Colonic mucosa (tissue), 4 donors: ENCODE measurements around the gene ADGRV1. TPM values are rescaled to one million over a fixed set of nuclear protein-coding genes. Genes with fewer than 3 reads are reported as not detected.

Experiments
- DNase-seq: peaks from one replicate; pipeline ENCODE4 v3.0.0-alpha.2; 2020
- H3K27ac ChIP-seq: fragments of 200-600 bp; one replicate; pipeline ENCODE4 v1.8.0; 2021
- H3K27me3 ChIP-seq: fragments of 200-600 bp; one replicate; pipeline ENCODE4 v1.8.0; 2021
- H3K36me3 ChIP-seq: fragments of 200-600 bp; one replicate; pipeline ENCODE4 v1.8.0; 2021
- H3K4me1 ChIP-seq: fragments of 200-600 bp; one replicate; pipeline ENCODE4 v1.8.0; 2021; ENCODE audit warnings: mild to moderate bottlenecking
- H3K4me3 ChIP-seq: fragments of 200-600 bp; one replicate; pipeline ENCODE4 v1.8.0; 2021
- H3K9ac ChIP-seq, 2 donors: one replicate each; pipeline ENCODE4 v1.7.0; 2013; ENCODE audit warnings: control low read depth in 2 of 2, low read depth in 2 of 2, low read length in 2 of 2
- H3K9me3 ChIP-seq: fragments of 200-600 bp; one replicate; pipeline ENCODE4 v1.8.0; 2021
- CTCF ChIP-seq: fragments of 200-600 bp; IDR thresholded peaks from one replicate; pipeline ENCODE4 v1.8.0; 2022; ENCODE audit warnings: antibody characterized with exemption, mild to moderate bottlenecking
- intact Hi-C: fragments of 100-400 bp; cut with DNase I; formaldehyde crosslinking; loops from one replicate; pipeline ENCODE4 v1.14.1; 2022
- total RNA-seq, 2 donors: library from RNA; stranded (reverse); fragmentation: NEBNext Ultra II Directional in 1 of 2; extraction: Animal tissue kit (Norgen Biotek cat#: 25700) in 1 of 2; gene quantifications; one replicate each; pipeline ENCODE4 v1.2.1, GENCODE V29; 2021
- donor health status: healthy.
- donor health status: DM: no; HTN: no; CAD: no.
- donor health status: DM: no; HTN: no; CAD: no.

ADGRV1 gene
- total RNA-seq, 2 donors from 2014 or later, result 5.1 to 12.9 TPM

GRCh38 chr5:91135475-91136248, 577.1 kb downstream of the ADGRV1 start:
- Histone ChIP-seq H3K4me3 (no peak overlapping the region), H3K27me3 (no peaks in the 10 kb centered on the region), H3K9ac (no peak overlapping the region), H3K27ac (no peak overlapping the region), H3K36me3 (no peaks in the 10 kb centered on the region), H3K9me3 (no peaks in the 10 kb centered on the region), H3K4me1 (no peaks in the 10 kb centered on the region)
- DNase-seq, result no peak
- intact Hi-C loops, result no loop called here
- TF ChIP-seq CTCF, result no peak

- no peak for DNase-seq
- no peak overlapping the region for H3K9ac ChIP-seq
- H3K9me3 ChIP-seq, result no peaks in the 10 kb centered on the region
Measured at GRCh38 chr5:91136271-91136670, 577.7 kb downstream of the ADGRV1 start.

GRCh38 chr5:91137647-91138046, 579.0 kb downstream of the ADGRV1 start:
- H3K4me1 ChIP-seq, result no peaks in the 10 kb centered on the region
- TF ChIP-seq CTCF, result no peak
- no peak overlapping the region for H3K4me3 ChIP-seq
- no peak overlapping the region for H3K27ac ChIP-seq
- H3K36me3 ChIP-seq, result no peaks in the 10 kb centered on the region
- DNase-seq, result no peak
- intact Hi-C loops, result no loop called here
- H3K27me3 ChIP-seq, result no peaks in the 10 kb centered on the region
- H3K9me3 ChIP-seq, result no peaks in the 10 kb centered on the region
- H3K9ac ChIP-seq, result no peak overlapping the region

More at GRCh38 chr5:91136271-91136670, 577.7 kb downstream of the ADGRV1 start:
- H3K27ac ChIP-seq, result no peak overlapping the region
- H3K36me3 ChIP-seq, result no peaks in the 10 kb centered on the region
- no peaks in the 10 kb centered on the region for H3K27me3 ChIP-seq
- intact Hi-C loops, result no loop called here
- no peak for TF ChIP-seq CTCF
- H3K4me3 ChIP-seq, result no peak overlapping the region
- no peaks in the 10 kb centered on the region for H3K4me1 ChIP-seq

GRCh38 chr5:91139572-91140200, 581.1 kb downstream of the ADGRV1 start:
- H3K9me3 ChIP-seq, result no peaks in the 10 kb centered on the region
- H3K36me3 ChIP-seq, result no peaks in the 10 kb centered on the region
- no peak overlapping the region for H3K9ac ChIP-seq
- H3K4me3 ChIP-seq, result no peak overlapping the region
- no peaks in the 10 kb centered on the region for H3K4me1 ChIP-seq
- TF ChIP-seq CTCF, result no peak
- DNase-seq, result no peak
- intact Hi-C loops, result no loop called here
- no peaks in the 10 kb centered on the region for H3K27me3 ChIP-seq
- no peak overlapping the region for H3K27ac ChIP-seq

- Histone ChIP-seq H3K27ac (no peak overlapping the region), H3K9ac (no peak overlapping the region), H3K9me3 (no peaks in the 10 kb centered on the region), H3K27me3 (no peaks in the 10 kb centered on the region), H3K4me3 (no peak overlapping the region), H3K4me1 (no peaks in the 10 kb centered on the region), H3K36me3 (no peaks in the 10 kb centered on the region)
- no peak for TF ChIP-seq CTCF
- intact Hi-C loops, result no loop called here
- DNase-seq, result no peak
Measured at GRCh38 chr5:91140657-91141056, 582.1 kb downstream of the ADGRV1 start.
